ENCODE data around the gene TEX55.

Gene TEX55

GRCh38 chr3:119146578-119147375 is 812 bp downstream of the TEX55 start:
- no peak for DNase-seq (ENCODE audit: low read depth)
- H3K4me3 ChIP-seq (ENCODE audit: control insufficient read depth, low read depth, low read length): no peak overlapping the region
- no peak for TF ChIP-seq CTCF (IDR thresholded peaks at IDR 0.05; ENCODE audit: control insufficient read depth, insufficient read depth, low read depth, low read length, missing control alignments)

GRCh38 chr3:119147494-119147893 is 1.5 kb downstream of the TEX55 start:
- no peak for DNase-seq (ENCODE audit: low read depth)
- no peak for TF ChIP-seq CTCF (IDR thresholded peaks at IDR 0.05; ENCODE audit: control insufficient read depth, insufficient read depth, low read depth, low read length, missing control alignments)
- no peak overlapping the region for H3K4me3 ChIP-seq (ENCODE audit: control insufficient read depth, low read depth, low read length)

GRCh38 chr3:119148493-119149180 is 2.7 kb downstream of the TEX55 start:
- H3K4me3 ChIP-seq (ENCODE audit: control insufficient read depth, low read depth, low read length): no peak overlapping the region
- TF ChIP-seq CTCF (IDR thresholded peaks at IDR 0.05; ENCODE audit: control insufficient read depth, insufficient read depth, low read depth, low read length, missing control alignments): no peak
- DNase-seq (ENCODE audit: low read depth): peak; percentile 10

GRCh38 chr3:119149484-119149883 is 3.5 kb downstream of the TEX55 start:
- no peak overlapping the region for H3K4me3 ChIP-seq (ENCODE audit: control insufficient read depth, low read depth, low read length)
- no peak for TF ChIP-seq CTCF (IDR thresholded peaks at IDR 0.05; ENCODE audit: control insufficient read depth, insufficient read depth, low read depth, low read length, missing control alignments)
- DNase-seq (ENCODE audit: low read depth): peak; percentile 17

GRCh38 chr3:119156868-119157267 is 10.9 kb downstream of the TEX55 start:
- no peak overlapping the region for H3K4me3 ChIP-seq (ENCODE audit: control insufficient read depth, low read depth, low read length)
- no peak for TF ChIP-seq CTCF (IDR thresholded peaks at IDR 0.05; ENCODE audit: control insufficient read depth, insufficient read depth, low read depth, low read length, missing control alignments)
- no peak for DNase-seq (ENCODE audit: low read depth)

- H3K4me3 ChIP-seq (ENCODE audit: control insufficient read depth, low read depth, low read length): no peak overlapping the region
- TF ChIP-seq CTCF (IDR thresholded peaks at IDR 0.05; ENCODE audit: control insufficient read depth, insufficient read depth, low read depth, low read length, missing control alignments): no peak
- no peak for DNase-seq (ENCODE audit: low read depth)
Measured at GRCh38 chr3:119157971-119158370, 12.0 kb downstream of the TEX55 start.
